ENCODE results near the gene SATL1. TPM values are rescaled to one million over a fixed set of nuclear protein-coding genes. Genes with fewer than 3 reads are reported as not detected.
"Not testable (repeated sequence)": the region's sequence is repeated elsewhere in the genome, so short reads cannot be mapped to it uniquely, and the experiment has no call there.

SATL1 gene, protein sequence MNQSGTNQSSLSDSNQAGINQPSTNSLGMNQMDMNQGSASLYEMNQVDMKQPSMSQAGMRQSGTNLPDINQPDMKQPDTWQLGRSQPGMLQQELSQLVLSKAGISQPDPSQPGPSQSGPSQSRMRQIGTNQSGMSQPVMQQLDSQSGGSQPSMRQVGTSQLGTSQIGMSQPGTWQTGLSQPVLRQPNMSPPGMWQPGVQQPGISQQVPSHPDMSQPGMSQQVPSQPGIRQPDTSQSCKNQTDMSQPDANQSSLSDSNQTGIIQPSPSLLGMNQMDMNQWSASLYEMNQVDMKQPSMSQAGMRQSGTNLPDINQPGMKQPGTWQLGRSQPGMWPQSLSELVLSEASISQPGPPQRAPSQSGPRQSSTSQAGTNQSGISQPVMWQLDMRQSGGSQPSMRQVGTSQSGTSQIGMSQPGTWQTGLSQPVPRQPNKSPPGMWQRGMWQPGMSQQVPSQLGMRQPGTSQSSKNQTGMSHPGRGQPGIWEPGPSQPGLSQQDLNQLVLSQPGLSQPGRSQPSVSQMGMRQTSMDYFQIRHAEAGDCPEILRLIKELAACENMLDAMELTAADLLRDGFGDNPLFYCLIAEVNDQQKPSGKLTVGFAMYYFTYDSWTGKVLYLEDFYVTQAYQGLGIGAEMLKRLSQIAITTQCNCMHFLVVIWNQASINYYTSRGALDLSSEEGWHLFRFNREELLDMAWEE
- polyA plus RNA-seq (2011; rRNA removed) (not detected in 2 replicates), polyA minus RNA-seq (2011; rRNA and poly(A)+ RNA removed) (not detected in 2 replicates)

DNA sequence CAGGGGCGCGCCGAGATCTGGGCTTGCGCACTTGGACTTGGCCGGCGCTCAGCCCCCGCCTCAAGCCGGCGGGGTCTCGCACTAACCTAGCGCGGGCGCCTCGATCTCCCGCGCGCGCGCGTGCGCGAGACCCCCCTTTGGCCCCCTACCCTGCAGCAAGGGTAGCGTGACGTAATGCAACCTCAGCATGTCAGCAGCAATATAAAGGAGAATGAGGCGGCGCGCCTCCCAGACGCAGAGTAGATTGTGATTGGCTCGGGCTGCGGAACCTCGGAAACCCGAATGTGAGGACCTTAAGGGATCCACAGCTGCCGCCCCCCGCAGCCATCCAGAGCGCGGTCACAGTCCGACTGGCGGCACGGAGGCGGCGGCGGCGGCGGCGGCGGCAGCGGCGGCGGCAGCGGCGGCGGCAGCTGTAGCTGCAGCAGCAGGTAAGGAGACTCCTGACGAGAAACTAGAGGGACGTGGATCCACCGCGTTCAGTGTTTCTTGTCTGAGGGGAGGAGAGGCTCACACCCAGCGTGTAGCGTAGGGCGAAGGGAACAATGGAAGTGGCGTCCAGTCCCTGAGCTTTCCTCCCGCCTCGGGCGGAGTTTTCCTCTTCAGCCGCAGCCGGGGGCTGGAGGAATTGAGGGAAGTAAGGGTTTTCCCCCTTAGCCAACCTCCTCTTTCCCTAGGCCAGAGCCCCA lies at the start of gene SATL1, which contains the start of gene ZNF711:
TSS of gene SATL1 (minus strand) at position 19 of the 689 bp plus-strand sequence. CDS start 134,811 bp downstream, outside the sequence.
TSS of gene ZNF711 (plus strand) at position 231 of the 689 bp plus-strand sequence. CDS start 3,582 bp downstream, outside the sequence.
- Histone ChIP-seq H3K4me3 (ENCODE audit: low read depth, low read length) (peak within 1 kb of the TSS; percentile 76), H3K27ac (ENCODE audit: low read depth, low read length) (no peak within 1 kb of the TSS), H3K27me3 (ENCODE audit: control insufficient read depth, insufficient read depth, low read length) (no peaks in the 10 kb centered on the region), H3K9me3 (ENCODE audit: control insufficient read depth, insufficient read depth, low read length) (no peaks in the 10 kb centered on the region; the same call in 1 of the 2 replicates)
- TF ChIP-seq, protein P1, sequence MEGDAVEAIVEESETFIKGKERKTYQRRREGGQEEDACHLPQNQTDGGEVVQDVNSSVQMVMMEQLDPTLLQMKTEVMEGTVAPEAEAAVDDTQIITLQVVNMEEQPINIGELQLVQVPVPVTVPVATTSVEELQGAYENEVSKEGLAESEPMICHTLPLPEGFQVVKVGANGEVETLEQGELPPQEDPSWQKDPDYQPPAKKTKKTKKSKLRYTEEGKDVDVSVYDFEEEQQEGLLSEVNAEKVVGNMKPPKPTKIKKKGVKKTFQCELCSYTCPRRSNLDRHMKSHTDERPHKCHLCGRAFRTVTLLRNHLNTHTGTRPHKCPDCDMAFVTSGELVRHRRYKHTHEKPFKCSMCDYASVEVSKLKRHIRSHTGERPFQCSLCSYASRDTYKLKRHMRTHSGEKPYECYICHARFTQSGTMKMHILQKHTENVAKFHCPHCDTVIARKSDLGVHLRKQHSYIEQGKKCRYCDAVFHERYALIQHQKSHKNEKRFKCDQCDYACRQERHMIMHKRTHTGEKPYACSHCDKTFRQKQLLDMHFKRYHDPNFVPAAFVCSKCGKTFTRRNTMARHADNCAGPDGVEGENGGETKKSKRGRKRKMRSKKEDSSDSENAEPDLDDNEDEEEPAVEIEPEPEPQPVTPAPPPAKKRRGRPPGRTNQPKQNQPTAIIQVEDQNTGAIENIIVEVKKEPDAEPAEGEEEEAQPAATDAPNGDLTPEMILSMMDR (IDR thresholded peaks at IDR 0.05; ENCODE audit: low read depth, low read length) = no peak
- ChIA-PET CTCF (no interaction called here), POLR2A (no interaction called here)
- no peak for DNase-seq (ENCODE audit: low read depth, low spot score)

DNA sequence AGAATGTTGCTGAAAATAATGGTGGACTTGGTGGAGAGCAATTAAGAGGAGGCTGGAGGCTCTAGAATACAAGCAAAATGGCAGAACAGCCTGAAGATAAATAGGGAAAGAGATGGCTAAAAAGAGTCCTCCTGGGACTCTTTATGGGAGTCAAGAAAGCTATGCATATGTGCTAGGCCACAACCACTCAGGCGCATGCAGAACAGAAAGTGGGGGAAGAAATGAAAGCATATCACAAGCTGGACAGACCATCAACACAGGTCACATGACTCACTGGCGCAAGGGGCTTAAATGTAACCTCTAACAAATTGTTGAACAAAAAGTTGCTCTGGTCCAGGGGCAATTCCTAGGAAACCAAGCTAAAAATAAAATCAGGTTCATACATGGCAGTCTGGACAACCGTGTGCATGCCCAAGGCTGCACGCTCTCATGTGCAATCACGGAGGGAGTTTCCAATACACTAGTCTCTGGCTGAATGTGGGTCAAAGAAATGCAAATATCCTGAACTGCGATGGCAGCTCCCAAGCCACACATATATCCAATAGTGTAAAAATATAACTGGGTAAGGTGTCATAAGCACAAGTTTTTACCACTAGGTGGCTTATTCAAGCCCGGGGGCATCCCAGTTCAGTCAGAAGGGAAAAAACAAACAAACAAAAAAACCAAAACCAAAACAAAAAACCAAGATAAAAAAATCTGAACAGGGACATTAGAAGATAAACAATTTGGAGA lies 45.6 kb upstream of the SATL1 start:
- no peak for DNase-seq (ENCODE audit: low read depth, low spot score)
- no peak overlapping the region for H3K4me3 ChIP-seq (ENCODE audit: low read depth, low read length)
- CTCF ChIA-PET = no interaction called here
- no peak overlapping the region for H3K27ac ChIP-seq (ENCODE audit: low read depth, low read length)
- POLR2A ChIA-PET = no interaction called here
- no peaks in the 10 kb centered on the region for H3K27me3 ChIP-seq (ENCODE audit: control insufficient read depth, insufficient read depth, low read length)
- TF ChIP-seq, protein P1 (IDR thresholded peaks at IDR 0.05; ENCODE audit: low read depth, low read length) = no peak
- H3K9me3 ChIP-seq (ENCODE audit: control insufficient read depth, insufficient read depth, low read length) = no peaks in the 10 kb centered on the region

DNA sequence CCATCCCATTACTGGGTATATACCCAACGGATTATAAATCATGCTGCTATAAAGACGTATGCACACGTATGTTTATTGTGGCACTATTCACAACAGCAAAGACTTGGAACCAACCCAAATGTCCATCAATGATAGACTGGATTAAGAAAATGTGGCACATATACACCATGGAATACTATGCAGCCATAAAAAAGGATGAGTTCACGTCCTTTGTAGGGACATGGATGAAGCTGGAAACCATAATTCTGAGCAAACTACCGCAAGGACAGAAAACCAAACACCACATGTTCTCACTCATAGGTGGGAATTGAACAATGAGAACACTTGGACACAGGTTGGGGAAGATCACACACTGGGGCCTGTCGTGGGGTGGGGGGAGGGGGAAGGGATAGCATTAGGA lies 41.7 kb upstream of the SATL1 start:
- H3K27ac ChIP-seq (ENCODE audit: low read depth, low read length); POLR2A ChIA-PET; H3K27me3 ChIP-seq (ENCODE audit: control insufficient read depth, insufficient read depth, low read length); DNase-seq (ENCODE audit: low read depth, low spot score); CTCF ChIA-PET; H3K9me3 ChIP-seq (ENCODE audit: control insufficient read depth, insufficient read depth, low read length); H3K4me3 ChIP-seq (ENCODE audit: low read depth, low read length): not testable (repeated sequence)

DNA sequence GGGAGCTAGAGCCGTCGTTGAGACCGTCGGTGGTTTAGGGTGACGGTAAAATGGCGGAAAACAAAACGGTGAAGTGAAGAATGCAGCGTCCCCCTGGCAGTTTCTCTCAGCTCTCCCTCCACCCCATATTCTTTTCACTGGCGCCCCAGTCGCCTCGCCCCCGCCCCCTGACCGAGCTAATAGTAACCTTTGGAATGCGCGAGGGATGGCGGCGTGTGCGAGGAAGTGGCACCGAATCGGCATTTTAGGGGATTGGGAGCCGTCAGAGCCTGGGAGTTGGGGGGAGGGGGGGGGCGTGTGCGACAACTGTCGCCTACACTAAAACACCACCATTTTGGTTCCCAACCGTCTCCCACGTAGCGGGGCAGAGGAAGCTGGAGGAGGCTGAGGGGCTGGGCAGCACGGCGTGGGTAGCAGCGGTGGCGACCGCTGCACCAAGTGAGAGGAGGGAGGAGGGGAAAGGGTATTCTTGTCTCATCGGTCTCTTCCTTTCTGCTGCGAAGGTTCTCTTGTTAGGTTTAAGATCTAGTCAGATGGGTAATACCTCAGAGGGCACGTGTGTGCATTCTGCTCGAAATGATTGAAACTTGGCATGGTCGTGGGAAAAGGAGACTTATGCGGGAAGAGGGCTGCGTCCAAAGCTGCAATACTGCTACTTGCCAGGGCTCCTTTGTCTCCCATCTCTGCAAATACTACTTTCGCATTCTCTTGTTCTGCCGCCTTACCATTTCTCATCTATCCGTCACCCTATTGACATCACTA lies 1.1 kb upstream of the SATL1 start:
- TF ChIP-seq, protein P1 (IDR thresholded peaks at IDR 0.05; ENCODE audit: low read depth, low read length) = no peak
- POLR2A ChIA-PET = no interaction called here
- H3K9me3 ChIP-seq (ENCODE audit: control insufficient read depth, insufficient read depth, low read length) = no peaks in the 10 kb centered on the region; the same call in 1 of the 2 replicates
- H3K27me3 ChIP-seq (ENCODE audit: control insufficient read depth, insufficient read depth, low read length) = no peaks in the 10 kb centered on the region
- no peak overlapping the region for H3K27ac ChIP-seq (ENCODE audit: low read depth, low read length)
- no peak for DNase-seq (ENCODE audit: low read depth, low spot score)
- peak overlapping the region; percentile 76 for H3K4me3 ChIP-seq (ENCODE audit: low read depth, low read length)
- CTCF ChIA-PET = no interaction called here

Measured in AG04450 (cell line).